ENCODE results near the gene EYS.

EYS gene

DNA sequence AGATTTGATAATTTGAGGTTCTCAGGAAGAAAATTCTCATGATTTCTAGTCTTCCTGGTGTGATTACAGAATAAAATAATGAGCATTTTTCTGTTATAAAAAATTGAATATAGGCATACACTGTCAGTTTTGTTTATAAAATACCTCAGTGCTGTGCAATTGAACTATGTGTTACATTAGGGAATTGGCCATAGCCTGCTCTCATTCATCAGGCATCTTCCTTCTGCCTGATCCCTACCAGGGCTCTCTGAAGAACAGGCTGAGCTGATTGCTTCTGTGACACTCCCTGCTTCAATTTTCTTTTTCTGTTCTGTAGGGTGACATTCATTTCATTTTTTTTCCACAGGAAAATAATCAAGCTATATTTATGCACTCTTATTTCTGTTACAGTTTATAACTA is 1908.6 kb downstream of the EYS start:
- H3K27ac ChIP-seq (ENCODE audit: low read length, poor library complexity, severe bottlenecking) = no peak overlapping the region
- H3K14ac ChIP-seq (ENCODE audit: low read length in 2 of 2) = no peak overlapping the region

GRCh38 chr6:63797721-63798120 is 1909.3 kb downstream of the EYS start:
- no peak overlapping the region for H3K27ac ChIP-seq (ENCODE audit: low read length, poor library complexity, severe bottlenecking)
- no peak overlapping the region for H4K91ac ChIP-seq (ENCODE audit: low read length)
- H2AFZ ChIP-seq (ENCODE audit: low read depth, low read length) = no peak overlapping the region
- no peaks in the 10 kb centered on the region for H3K27me3 ChIP-seq (ENCODE audit: control insufficient read depth in 1 of 2, insufficient read depth in 1 of 2, low read length in 2 of 2)
- H3K36me3 ChIP-seq (ENCODE audit: control insufficient read depth in 1 of 2, insufficient read depth in 2 of 2, low read depth in 1 of 2, low read length in 2 of 2) = no peaks in the 10 kb centered on the region
- H3K4me3 ChIP-seq (ENCODE audit: insufficient read depth in 1 of 2, low read depth in 1 of 2, low read length in 2 of 2) = no peak overlapping the region
- H3K14ac ChIP-seq (ENCODE audit: low read length in 2 of 2) = no peak overlapping the region
- no peak for DNase-seq
- H4K8ac ChIP-seq (ENCODE audit: low read length) = no peak overlapping the region
- no peak overlapping the region for H3K4me2 ChIP-seq (ENCODE audit: low read length, poor library complexity, severe bottlenecking)
- no peak overlapping the region for H2AK5ac ChIP-seq (ENCODE audit: low read length, severe bottlenecking)
- no peak overlapping the region for H2BK15ac ChIP-seq (ENCODE audit: low read depth, poor library complexity, severe bottlenecking)
- no peaks in the 10 kb centered on the region for H3K79me1 ChIP-seq (replicated peaks; ENCODE audit: low read length, poor library complexity, severe bottlenecking)
- H3K18ac ChIP-seq (ENCODE audit: low read depth in 1 of 2, low read length in 2 of 2) = no peak overlapping the region
- H3K4ac ChIP-seq (ENCODE audit: low read depth in 1 of 2, low read length in 2 of 2) = no peak overlapping the region
- no peak overlapping the region for H3K9ac ChIP-seq (ENCODE audit: low read length)
- no peak overlapping the region for H2BK5ac ChIP-seq (ENCODE audit: low read depth, low read length, poor library complexity, severe bottlenecking)
- no peak overlapping the region for H3K23ac ChIP-seq (ENCODE audit: low read length in 2 of 2)
- no peak overlapping the region for H2BK120ac ChIP-seq (ENCODE audit: low read depth, low read length)
- H2BK12ac ChIP-seq (ENCODE audit: low read length in 2 of 2) = no peak overlapping the region
- no peaks in the 10 kb centered on the region for H3K9me3 ChIP-seq (ENCODE audit: control insufficient read depth, low read length)
- H3K4me1 ChIP-seq (ENCODE audit: control insufficient read depth, insufficient read depth, low read depth, low read length) = no peaks in the 10 kb centered on the region

More for the DNA sequence above, 1908.6 kb downstream of the EYS start:
- Histone ChIP-seq H2BK15ac (ENCODE audit: low read depth, poor library complexity, severe bottlenecking) (no peak overlapping the region), H4K91ac (ENCODE audit: low read length) (no peak overlapping the region), H2AK5ac (ENCODE audit: low read length, severe bottlenecking) (no peak overlapping the region), H3K27me3 (ENCODE audit: control insufficient read depth in 1 of 2, insufficient read depth in 1 of 2, low read length in 2 of 2) (no peaks in the 10 kb centered on the region), H3K23ac (ENCODE audit: low read length in 2 of 2) (no peak overlapping the region), H2BK120ac (ENCODE audit: low read depth, low read length) (no peak overlapping the region), H3K4me1 (ENCODE audit: control insufficient read depth, insufficient read depth, low read depth, low read length) (no peaks in the 10 kb centered on the region), H3K36me3 (ENCODE audit: control insufficient read depth in 1 of 2, insufficient read depth in 2 of 2, low read depth in 1 of 2, low read length in 2 of 2) (no peaks in the 10 kb centered on the region), H3K4me3 (ENCODE audit: insufficient read depth in 1 of 2, low read depth in 1 of 2, low read length in 2 of 2) (no peak overlapping the region), H2BK5ac (ENCODE audit: low read depth, low read length, poor library complexity, severe bottlenecking) (no peak overlapping the region), H3K4me2 (ENCODE audit: low read length, poor library complexity, severe bottlenecking) (no peak overlapping the region), H3K9me3 (ENCODE audit: control insufficient read depth, low read length) (no peaks in the 10 kb centered on the region), H2AFZ (ENCODE audit: low read depth, low read length) (no peak overlapping the region), H3K18ac (ENCODE audit: low read depth in 1 of 2, low read length in 2 of 2) (no peak overlapping the region), H3K4ac (ENCODE audit: low read depth in 1 of 2, low read length in 2 of 2) (no peak overlapping the region), H2BK12ac (ENCODE audit: low read length in 2 of 2) (no peak overlapping the region), H3K9ac (ENCODE audit: low read length) (no peak overlapping the region), H4K8ac (ENCODE audit: low read length) (no peak overlapping the region), H3K79me1 (replicated peaks; ENCODE audit: low read length, poor library complexity, severe bottlenecking) (no peaks in the 10 kb centered on the region)
- DNase-seq = no peak

GRCh38 chr6:63795826-63796225 is 1911.2 kb downstream of the EYS start:
- no peak overlapping the region for H3K27ac ChIP-seq (ENCODE audit: low read length, poor library complexity, severe bottlenecking)
- no peak overlapping the region for H2BK120ac ChIP-seq (ENCODE audit: low read depth, low read length)
- H3K36me3 ChIP-seq (ENCODE audit: control insufficient read depth in 1 of 2, insufficient read depth in 2 of 2, low read depth in 1 of 2, low read length in 2 of 2) = no peaks in the 10 kb centered on the region
- no peak overlapping the region for H2AFZ ChIP-seq (ENCODE audit: low read depth, low read length)
- no peak for DNase-seq
- no peak overlapping the region for H3K18ac ChIP-seq (ENCODE audit: low read depth in 1 of 2, low read length in 2 of 2)
- H3K4me3 ChIP-seq (ENCODE audit: insufficient read depth in 1 of 2, low read depth in 1 of 2, low read length in 2 of 2) = no peak overlapping the region
- H4K91ac ChIP-seq (ENCODE audit: low read length) = no peak overlapping the region
- 100% methylated on average over 3 of the region's 3 CpGs for WGBS
- no peak overlapping the region for H3K4ac ChIP-seq (ENCODE audit: low read depth in 1 of 2, low read length in 2 of 2)
- no peaks in the 10 kb centered on the region for H3K4me1 ChIP-seq (ENCODE audit: control insufficient read depth, insufficient read depth, low read depth, low read length)
- no peak overlapping the region for H2BK15ac ChIP-seq (ENCODE audit: low read depth, poor library complexity, severe bottlenecking)
- no peak overlapping the region for H3K4me2 ChIP-seq (ENCODE audit: low read length, poor library complexity, severe bottlenecking)
- H2BK12ac ChIP-seq (ENCODE audit: low read length in 2 of 2) = no peak overlapping the region
- no peak overlapping the region for H3K9ac ChIP-seq (ENCODE audit: low read length)
- H4K8ac ChIP-seq (ENCODE audit: low read length) = no peak overlapping the region
- no peaks in the 10 kb centered on the region for H3K9me3 ChIP-seq (ENCODE audit: control insufficient read depth, low read length)
- no peak overlapping the region for H2AK5ac ChIP-seq (ENCODE audit: low read length, severe bottlenecking)
- H2BK5ac ChIP-seq (ENCODE audit: low read depth, low read length, poor library complexity, severe bottlenecking) = no peak overlapping the region
- no peak overlapping the region for H3K14ac ChIP-seq (ENCODE audit: low read length in 2 of 2)
- no peak overlapping the region for H3K23ac ChIP-seq (ENCODE audit: low read length in 2 of 2)
- no peaks in the 10 kb centered on the region for H3K27me3 ChIP-seq (ENCODE audit: control insufficient read depth in 1 of 2, insufficient read depth in 1 of 2, low read length in 2 of 2)
- H3K79me1 ChIP-seq (replicated peaks; ENCODE audit: low read length, poor library complexity, severe bottlenecking) = no peaks in the 10 kb centered on the region

GRCh38 chr6:63795006-63795405 is 1912.0 kb downstream of the EYS start:
- H4K8ac ChIP-seq (ENCODE audit: low read length) = no peak overlapping the region

More at GRCh38 chr6:63795006-63795405, 1912.0 kb downstream of the EYS start:
- no peak overlapping the region for H3K18ac ChIP-seq (ENCODE audit: low read depth in 1 of 2, low read length in 2 of 2)
- no peak overlapping the region for H3K14ac ChIP-seq (ENCODE audit: low read length in 2 of 2)
- no peaks in the 10 kb centered on the region for H3K4me1 ChIP-seq (ENCODE audit: control insufficient read depth, insufficient read depth, low read depth, low read length)
- H2AK5ac ChIP-seq (ENCODE audit: low read length, severe bottlenecking) = no peak overlapping the region
- no peak for DNase-seq
- H2BK12ac ChIP-seq (ENCODE audit: low read length in 2 of 2) = no peak overlapping the region
- no peaks in the 10 kb centered on the region for H3K9me3 ChIP-seq (ENCODE audit: control insufficient read depth, low read length)
- H2AFZ ChIP-seq (ENCODE audit: low read depth, low read length) = no peak overlapping the region
- H3K4ac ChIP-seq (ENCODE audit: low read depth in 1 of 2, low read length in 2 of 2) = no peak overlapping the region
- no peak overlapping the region for H3K9ac ChIP-seq (ENCODE audit: low read length)
- no peak overlapping the region for H2BK15ac ChIP-seq (ENCODE audit: low read depth, poor library complexity, severe bottlenecking)
- no peak overlapping the region for H2BK120ac ChIP-seq (ENCODE audit: low read depth, low read length)
- H3K27me3 ChIP-seq (ENCODE audit: control insufficient read depth in 1 of 2, insufficient read depth in 1 of 2, low read length in 2 of 2) = no peaks in the 10 kb centered on the region
- no peaks in the 10 kb centered on the region for H3K36me3 ChIP-seq (ENCODE audit: control insufficient read depth in 1 of 2, insufficient read depth in 2 of 2, low read depth in 1 of 2, low read length in 2 of 2)
- H3K27ac ChIP-seq (ENCODE audit: low read length, poor library complexity, severe bottlenecking) = no peak overlapping the region
- no peaks in the 10 kb centered on the region for H3K79me1 ChIP-seq (replicated peaks; ENCODE audit: low read length, poor library complexity, severe bottlenecking)
- H4K91ac ChIP-seq (ENCODE audit: low read length) = no peak overlapping the region
- H3K4me3 ChIP-seq (ENCODE audit: insufficient read depth in 1 of 2, low read depth in 1 of 2, low read length in 2 of 2) = no peak overlapping the region
- no peak overlapping the region for H2BK5ac ChIP-seq (ENCODE audit: low read depth, low read length, poor library complexity, severe bottlenecking)
- no peak overlapping the region for H3K23ac ChIP-seq (ENCODE audit: low read length in 2 of 2)
- H3K4me2 ChIP-seq (ENCODE audit: low read length, poor library complexity, severe bottlenecking) = no peak overlapping the region

All from mesenchymal stem cell (in vitro differentiated cells and primary cell).